ENCODE results near the gene CCNF. TPM values are rescaled to one million over a fixed set of nuclear protein-coding genes. Genes with fewer than 3 reads are reported as not detected.

CCNF gene
- total RNA-seq, 1 experiment from 2014 or later, result 35.8 TPM

DNA sequence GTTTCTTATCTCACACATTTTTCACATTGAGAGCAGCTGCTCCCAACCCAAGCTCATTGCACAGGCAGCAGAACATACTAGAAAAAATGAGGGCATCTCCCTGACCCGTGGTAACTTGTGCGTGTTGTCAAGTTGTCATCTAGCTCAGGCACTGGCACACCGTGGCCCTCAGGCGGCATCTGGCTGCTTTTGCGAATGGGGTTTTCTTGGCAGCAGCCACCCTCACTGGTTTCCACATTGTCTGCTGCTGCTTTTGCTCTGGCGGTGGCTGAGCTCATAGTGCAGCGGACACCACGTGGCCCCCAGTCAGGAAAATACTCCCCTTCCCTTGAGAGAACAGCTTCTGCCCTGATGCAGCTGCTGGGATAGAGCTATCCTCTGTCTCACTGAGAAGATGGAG is 21.3 kb downstream of the CCNF start:
- BruUV-seq (replicated peaks), result no TSS peak
- DNase-seq (ENCODE audit: low read depth, low spot score) (no peak), ATAC-seq (no peak)
- ChIA-PET POLR2A (interaction anchor here (0.6 kb wide), 1 partner anchor 27 kb away, joined by 3 read pairs; no protein-coding TSS in a partner anchor), CTCF (interaction anchor here (0.6 to 0.7 kb wide), 2 partner anchors 34 to 112 kb away, joined by 4 to 8 read pairs; no protein-coding TSS in a partner anchor)
- no peaks in the 10 kb centered on the region for H3K27me3 ChIP-seq (ENCODE audit: control insufficient read depth, insufficient read depth, low read length)
- H3K36me3 ChIP-seq (ENCODE audit: control insufficient read depth, insufficient read depth, low read length), result peaks cover 9% of the 10 kb centered on the region
- H3K4me1 ChIP-seq (ENCODE audit: control insufficient read depth, insufficient read depth, low read length), result no peaks in the 10 kb centered on the region
- intact Hi-C loops (cut with micrococcal nuclease; ENCODE audit: unreplicated experiment) (no loop called here), in situ Hi-C loops (cut with HindIII; ENCODE audit: low pct_unique_long_range_greater_than_20kb, low sequenced_read_pairs) (no loop called here)
- no peak for TF ChIP-seq POLR2AphosphoS5 (IDR thresholded peaks at IDR 0.05; ENCODE audit: low read depth, low read length)
- TF ChIP-seq SIN3A (IDR thresholded peaks at IDR 0.05; ENCODE audit: borderline replicate concordance, insufficient read depth, low read depth, low read length), result no peak
- TF ChIP-seq TCF7L2 (IDR thresholded peaks at IDR 0.05; ENCODE audit: low read depth, low read length), result no peak
- TF ChIP-seq, protein P1, sequence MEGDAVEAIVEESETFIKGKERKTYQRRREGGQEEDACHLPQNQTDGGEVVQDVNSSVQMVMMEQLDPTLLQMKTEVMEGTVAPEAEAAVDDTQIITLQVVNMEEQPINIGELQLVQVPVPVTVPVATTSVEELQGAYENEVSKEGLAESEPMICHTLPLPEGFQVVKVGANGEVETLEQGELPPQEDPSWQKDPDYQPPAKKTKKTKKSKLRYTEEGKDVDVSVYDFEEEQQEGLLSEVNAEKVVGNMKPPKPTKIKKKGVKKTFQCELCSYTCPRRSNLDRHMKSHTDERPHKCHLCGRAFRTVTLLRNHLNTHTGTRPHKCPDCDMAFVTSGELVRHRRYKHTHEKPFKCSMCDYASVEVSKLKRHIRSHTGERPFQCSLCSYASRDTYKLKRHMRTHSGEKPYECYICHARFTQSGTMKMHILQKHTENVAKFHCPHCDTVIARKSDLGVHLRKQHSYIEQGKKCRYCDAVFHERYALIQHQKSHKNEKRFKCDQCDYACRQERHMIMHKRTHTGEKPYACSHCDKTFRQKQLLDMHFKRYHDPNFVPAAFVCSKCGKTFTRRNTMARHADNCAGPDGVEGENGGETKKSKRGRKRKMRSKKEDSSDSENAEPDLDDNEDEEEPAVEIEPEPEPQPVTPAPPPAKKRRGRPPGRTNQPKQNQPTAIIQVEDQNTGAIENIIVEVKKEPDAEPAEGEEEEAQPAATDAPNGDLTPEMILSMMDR (IDR thresholded peaks at IDR 0.05), result no peak
- TF ChIP-seq, protein P2, sequence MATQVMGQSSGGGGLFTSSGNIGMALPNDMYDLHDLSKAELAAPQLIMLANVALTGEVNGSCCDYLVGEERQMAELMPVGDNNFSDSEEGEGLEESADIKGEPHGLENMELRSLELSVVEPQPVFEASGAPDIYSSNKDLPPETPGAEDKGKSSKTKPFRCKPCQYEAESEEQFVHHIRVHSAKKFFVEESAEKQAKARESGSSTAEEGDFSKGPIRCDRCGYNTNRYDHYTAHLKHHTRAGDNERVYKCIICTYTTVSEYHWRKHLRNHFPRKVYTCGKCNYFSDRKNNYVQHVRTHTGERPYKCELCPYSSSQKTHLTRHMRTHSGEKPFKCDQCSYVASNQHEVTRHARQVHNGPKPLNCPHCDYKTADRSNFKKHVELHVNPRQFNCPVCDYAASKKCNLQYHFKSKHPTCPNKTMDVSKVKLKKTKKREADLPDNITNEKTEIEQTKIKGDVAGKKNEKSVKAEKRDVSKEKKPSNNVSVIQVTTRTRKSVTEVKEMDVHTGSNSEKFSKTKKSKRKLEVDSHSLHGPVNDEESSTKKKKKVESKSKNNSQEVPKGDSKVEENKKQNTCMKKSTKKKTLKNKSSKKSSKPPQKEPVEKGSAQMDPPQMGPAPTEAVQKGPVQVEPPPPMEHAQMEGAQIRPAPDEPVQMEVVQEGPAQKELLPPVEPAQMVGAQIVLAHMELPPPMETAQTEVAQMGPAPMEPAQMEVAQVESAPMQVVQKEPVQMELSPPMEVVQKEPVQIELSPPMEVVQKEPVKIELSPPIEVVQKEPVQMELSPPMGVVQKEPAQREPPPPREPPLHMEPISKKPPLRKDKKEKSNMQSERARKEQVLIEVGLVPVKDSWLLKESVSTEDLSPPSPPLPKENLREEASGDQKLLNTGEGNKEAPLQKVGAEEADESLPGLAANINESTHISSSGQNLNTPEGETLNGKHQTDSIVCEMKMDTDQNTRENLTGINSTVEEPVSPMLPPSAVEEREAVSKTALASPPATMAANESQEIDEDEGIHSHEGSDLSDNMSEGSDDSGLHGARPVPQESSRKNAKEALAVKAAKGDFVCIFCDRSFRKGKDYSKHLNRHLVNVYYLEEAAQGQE (IDR thresholded peaks at IDR 0.05; ENCODE audit: insufficient read depth in 1 of 2, low read depth in 2 of 2, low read length in 1 of 2), result no peak
- no peak overlapping the region for H3K27ac ChIP-seq (ENCODE audit: low read length)
- no peaks in the 10 kb centered on the region for H3K9me3 ChIP-seq (ENCODE audit: control insufficient read depth, insufficient read depth, low read depth, low read length)
- H3K4me3 ChIP-seq (ENCODE audit: low read depth in 2 of 2, low read length in 2 of 2), result no peak overlapping the region

GRCh38 chr16:2450975-2451381 is 21.7 kb downstream of the CCNF start:
- DNase-seq (ENCODE audit: low read depth, low spot score), result no peak
- Histone ChIP-seq H3K4me1 (ENCODE audit: control insufficient read depth, insufficient read depth, low read length) (no peaks in the 10 kb centered on the region), H3K4me3 (ENCODE audit: low read depth in 2 of 2, low read length in 2 of 2) (no peak overlapping the region), H3K27ac (ENCODE audit: low read length) (no peak overlapping the region), H3K27me3 (ENCODE audit: control insufficient read depth, insufficient read depth, low read length) (no peaks in the 10 kb centered on the region), H3K9me3 (ENCODE audit: control insufficient read depth, insufficient read depth, low read depth, low read length) (no peaks in the 10 kb centered on the region), H3K36me3 (ENCODE audit: control insufficient read depth, insufficient read depth, low read length) (peaks cover 9% of the 10 kb centered on the region)
- in situ Hi-C loops (cut with HindIII; ENCODE audit: low pct_unique_long_range_greater_than_20kb, low sequenced_read_pairs) (no loop called here), intact Hi-C loops (cut with micrococcal nuclease; ENCODE audit: unreplicated experiment) (no loop called here)
- POLR2A ChIA-PET, result no interaction called here
- ATAC-seq, result no peak
- TF ChIP-seq, protein P2 (IDR thresholded peaks at IDR 0.05; ENCODE audit: insufficient read depth in 1 of 2, low read depth in 2 of 2, low read length in 1 of 2), result no peak
- TF ChIP-seq POLR2AphosphoS5 (IDR thresholded peaks at IDR 0.05; ENCODE audit: low read depth, low read length), result no peak
- no peak for TF ChIP-seq TCF7L2 (IDR thresholded peaks at IDR 0.05; ENCODE audit: low read depth, low read length)
- TF ChIP-seq SIN3A (IDR thresholded peaks at IDR 0.05; ENCODE audit: borderline replicate concordance, insufficient read depth, low read depth, low read length), result no peak
- TF ChIP-seq, protein P1 (IDR thresholded peaks at IDR 0.05), result no peak
- CTCF ChIA-PET, result no interaction called here
- BruUV-seq (replicated peaks), result no TSS peak

Measured in Panc1 (cell line).